SK-N-SH (cell line): ENCODE data around the gene HMGN2. TPM values are rescaled to one million over a fixed set of nuclear protein-coding genes. Genes with fewer than 3 reads are reported as not detected.
A peak's percentile ranks its signal among the peaks of the same experiment; 100 is the strongest.
"Not testable (repeated sequence)": the region's sequence is repeated elsewhere in the genome, so short reads cannot be mapped to it uniquely, and the experiment has no call there.

Experiments
- CTCF ChIA-PET: fragments of 300-600, 350-600 bp; formaldehyde crosslinking; extraction: SDS; loops from one replicate; lab custom pipeline; 2021; lab: Yijun Ruan, JAX
- POLR2A ChIA-PET: fragments of 350-600 bp; sonication (Branson Sonifier 250); formaldehyde crosslinking; extraction: SDS; loops from one replicate; lab custom pipeline; 2020; ENCODE audit warnings: antibody characterized with exemption, inconsistent platforms; lab: Yijun Ruan, JAX
- DNase-seq: peaks from one replicate; pipeline ENCODE4 v3.0.0; 2012
- H2AFZ ChIP-seq: fragments of 200-600 bp; sonication (generic); 2 replicates; pipeline ENCODE4 v1.8.1; 2016; ENCODE audit warnings: antibody characterized with exemption, mild to moderate bottlenecking, low read depth
- H3F3A ChIP-seq: fragments of 200-600 bp; sonication (generic); replicated peaks from 2 replicates; pipeline ENCODE3; 2016; ENCODE audit warnings: antibody characterized with exemption, mild to moderate bottlenecking; ENCODE audit not compliant: insufficient read depth
- H3K27ac ChIP-seq, 2 experiments: fragments of 200-500 bp in 1 of 2; fragments of 200-600 bp in 1 of 2; sonication (Bioruptor generic) in 1 of 2; sonication (generic), shearing (Covaris generic) in 1 of 2; 2 replicates each; pipeline versions ENCODE4 v1.5.1 to v1.6.1; 2014 to 2016; ENCODE audit warnings: low read depth in 2 of 2, inconsistent platforms in 1 of 2, low read length in 1 of 2, mild to moderate bottlenecking in 1 of 2, mixed read lengths in 1 of 2
- H3K27me3 ChIP-seq: fragments of 200-600 bp; sonication (generic), shearing (Covaris generic); 2 replicates; pipeline ENCODE4 v1.6.1; 2016; ENCODE audit warnings: mixed run types; ENCODE audit not compliant: insufficient read depth
- H3K36me3 ChIP-seq, 2 experiments: fragments of 200-500 bp in 1 of 2; fragments of 200-600 bp in 1 of 2; sonication (Bioruptor generic) in 1 of 2; sonication (generic) in 1 of 2; replicated peaks in 1 of 2; 2 replicates each; pipeline versions ENCODE3 to v1.5.1; 2014 to 2016; ENCODE audit warnings: low read length in 1 of 2, mild to moderate bottlenecking in 1 of 2; ENCODE audit not compliant: insufficient read depth in 2 of 2, control insufficient read depth in 1 of 2
- H3K4me1 ChIP-seq, 2 experiments: fragments of 200-500 bp in 1 of 2; fragments of 200-600 bp in 1 of 2; sonication (Bioruptor generic) in 1 of 2; sonication (generic), shearing (Covaris generic) in 1 of 2; 2 replicates each; pipeline versions ENCODE4 v1.5.1 to v1.6.1; 2014 to 2016; ENCODE audit warnings: low read depth in 1 of 2, low read length in 1 of 2, mixed run types in 1 of 2; ENCODE audit not compliant: insufficient read depth in 2 of 2, control insufficient read depth in 1 of 2
- H3K4me2 ChIP-seq: fragments of 200-600 bp; sonication (generic), shearing (Covaris generic); 2 replicates; pipeline ENCODE4 v1.6.1; 2017; ENCODE audit warnings: mixed run types
- H3K4me3 ChIP-seq, 2 experiments: fragments of 200-500 bp in 1 of 2; fragments of 200-600 bp in 1 of 2; sonication (Bioruptor generic) in 1 of 2; sonication (generic), shearing (Covaris generic) in 1 of 2; 2 replicates each; pipeline versions ENCODE4 v1.5.1 to v1.8.1; 2014 to 2016; ENCODE audit warnings: low read depth in 2 of 2, inconsistent platforms in 1 of 2, low read length in 1 of 2, mild to moderate bottlenecking in 1 of 2, mixed read lengths in 1 of 2, moderate library complexity in 1 of 2
- H3K79me2 ChIP-seq: fragments of 200-600 bp; sonication (generic); 2 replicates; pipeline ENCODE4 v1.8.1; 2017; ENCODE audit warnings: mild to moderate bottlenecking; ENCODE audit not compliant: insufficient read depth
- H3K9ac ChIP-seq: fragments of 200-600 bp; sonication (generic); 2 replicates; pipeline ENCODE4 v1.6.1; 2017; ENCODE audit warnings: mixed run types
- H3K9me2 ChIP-seq: fragments of 200-600 bp; sonication (generic); 2 replicates; pipeline ENCODE4 v1.6.1; 2017; ENCODE audit warnings: mixed run types
- H3K9me3 ChIP-seq: fragments of 200-600 bp; sonication (generic); 2 replicates; pipeline ENCODE4 v1.6.1; 2017; ENCODE audit warnings: mixed run types, mild to moderate bottlenecking, moderate library complexity
- H4K20me1 ChIP-seq: fragments of 200-600 bp; sonication (generic); 2 replicates; pipeline ENCODE4 v1.6.1; 2017; ENCODE audit warnings: mild to moderate bottlenecking, mixed run types; ENCODE audit not compliant: insufficient read depth
- CTCF ChIP-seq: fragments of 200-600 bp; sonication (generic); IDR thresholded peaks from 2 replicates; pipeline ENCODE4 v1.6.1; 2017; ENCODE audit warnings: antibody characterized with exemption, mild to moderate bottlenecking, moderate library complexity
- ELF1 ChIP-seq: IDR thresholded peaks from 2 replicates; pipeline ENCODE4 v1.4.0; 2012
- EZH2phosphoT487 ChIP-seq: fragments of 200-600 bp; sonication (generic); IDR thresholded peaks from 2 replicates; pipeline ENCODE4 v1.6.1; 2017; ENCODE audit warnings: low read depth, mixed run types, mild to moderate bottlenecking, antibody characterized with exemption, moderate library complexity, borderline replicate concordance
- FOSL2 ChIP-seq: IDR thresholded peaks from 2 replicates; pipeline ENCODE4 v1.4.0; 2012; ENCODE audit warnings: low read depth, mild to moderate bottlenecking, moderate library complexity, borderline replicate concordance
- FOXJ3 ChIP-seq: sonication (generic); formaldehyde crosslinking; IDR thresholded peaks from 2 replicates; pipeline ENCODE4 v1.5.1; 2020; ENCODE audit warnings: mild to moderate bottlenecking, missing genetic modification reagents
- FOXM1 ChIP-seq: IDR thresholded peaks from 2 replicates; pipeline ENCODE4 v1.4.0; 2012; ENCODE audit warnings: low read depth, mild to moderate bottlenecking
- GABPA ChIP-seq: IDR thresholded peaks from 2 replicates; pipeline ENCODE4 v1.4.0; 2012; ENCODE audit warnings: low read depth, mild to moderate bottlenecking
- GATA2 ChIP-seq: sonication (generic); formaldehyde crosslinking; IDR thresholded peaks from 2 replicates; pipeline ENCODE4 v1.5.0; 2020; ENCODE audit warnings: mild to moderate bottlenecking, missing genetic modification reagents
- JUND ChIP-seq: IDR thresholded peaks from 2 replicates; pipeline ENCODE4 v1.4.0; 2012
- MEF2A ChIP-seq: IDR thresholded peaks from 2 replicates; pipeline ENCODE4 v1.4.0; 2012; ENCODE audit warnings: low read depth, borderline replicate concordance
- NFIC ChIP-seq: IDR thresholded peaks from 2 replicates; pipeline ENCODE4 v1.4.0; 2012; ENCODE audit warnings: borderline replicate concordance
- NRF1 ChIP-seq: IDR thresholded peaks from 2 replicates; pipeline ENCODE4 v1.6.1; 2012; ENCODE audit warnings: low read depth, mild to moderate bottlenecking, low read length
- POLR2AphosphoS5 ChIP-seq: IDR thresholded peaks from 2 replicates; pipeline ENCODE4 v1.6.1; 2012; ENCODE audit warnings: low read depth, low read length
- RAD21 ChIP-seq: IDR thresholded peaks from 2 replicates; pipeline ENCODE4 v1.6.1; 2012; ENCODE audit warnings: mild to moderate bottlenecking, low read length
- RFX5 ChIP-seq: IDR thresholded peaks from 2 replicates; pipeline ENCODE4 v1.6.1; 2012; ENCODE audit warnings: mild to moderate bottlenecking, improper control_type of control experiment, low read length
- RXRA ChIP-seq: IDR thresholded peaks from 2 replicates; pipeline ENCODE4 v1.4.0; 2012; ENCODE audit warnings: low read depth, mild to moderate bottlenecking, borderline replicate concordance
- SMC3 ChIP-seq: IDR thresholded peaks from 2 replicates; pipeline ENCODE4 v1.6.1; 2012; ENCODE audit warnings: low read depth, low read length, improper control_type of control experiment
- TAF1 ChIP-seq: IDR thresholded peaks from 2 replicates; pipeline ENCODE4 v1.6.1; 2012; ENCODE audit warnings: low read depth, mild to moderate bottlenecking, low read length, moderate library complexity, borderline replicate concordance
- TEAD4 ChIP-seq: IDR thresholded peaks from 2 replicates; pipeline ENCODE4 v1.4.0; 2012; ENCODE audit warnings: mild to moderate bottlenecking, borderline replicate concordance; ENCODE audit not compliant: insufficient read depth
- YY1 ChIP-seq: IDR thresholded peaks from 2 replicates; pipeline ENCODE4 v1.4.0; 2012; ENCODE audit warnings: low read depth, mild to moderate bottlenecking
- WGBS: methylation state at CpG from one replicate; pipeline ENCODE4 v1.1.6; 2017; ENCODE audit warnings: low lambda C conversion rate; 5-methylcytosine and 5-hydroxymethylcytosine counted together
- polyA plus RNA-seq, 3 experiments: library from polyadenylated mRNA; depleted of rRNA; stranded (reverse); fragments of >200 nt; gene quantifications; 2 replicates each; pipeline ENCODE4 v1.2.3, GENCODE V29; 2012
- TF ChIP-seq, protein P1 (sequence below): IDR thresholded peaks from 2 replicates; pipeline ENCODE4 v1.4.0; 2012; ENCODE audit warnings: low read depth
- TF ChIP-seq, protein P2 (sequence below): fragments of 150-350 bp; IDR thresholded peaks from 2 replicates; pipeline ENCODE4 v1.6.1; 2016; ENCODE audit warnings: mild to moderate bottlenecking, low read depth, low read length
- TF ChIP-seq, protein P3 (sequence below): IDR thresholded peaks from 2 replicates; pipeline ENCODE4; 2012
- TF ChIP-seq, protein P4 (sequence below): IDR thresholded peaks from 2 replicates; pipeline ENCODE4 v1.4.0; 2012; ENCODE audit warnings: low read depth, borderline replicate concordance

HMGN2 gene
- polyA plus RNA-seq, 1 of the 3 experiments (the other 2 are of a cell fraction), result 644 TPM

GRCh38 chr1:26500488-26501175 lies 28.4 kb downstream of the HMGN2 start (continued):
- TF ChIP-seq, protein P1, sequence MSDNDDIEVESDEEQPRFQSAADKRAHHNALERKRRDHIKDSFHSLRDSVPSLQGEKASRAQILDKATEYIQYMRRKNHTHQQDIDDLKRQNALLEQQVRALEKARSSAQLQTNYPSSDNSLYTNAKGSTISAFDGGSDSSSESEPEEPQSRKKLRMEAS, result peak; percentile 95
- no peak for TF ChIP-seq EZH2phosphoT487
- 0 out of 2 replicates have a peak, but pooled peaks have one; percentile 33 for TF ChIP-seq FOXJ3
- TF ChIP-seq GATA2 (CRISPR knock-in tag), result no peak
- TF ChIP-seq GABPA, result no peak; the same call in 1 of the 2 replicates
- no peak for TF ChIP-seq RFX5
- 0 out of 2 replicates have a peak, but pooled peaks have one; percentile 37 for TF ChIP-seq TEAD4
- TF ChIP-seq, protein P2, sequence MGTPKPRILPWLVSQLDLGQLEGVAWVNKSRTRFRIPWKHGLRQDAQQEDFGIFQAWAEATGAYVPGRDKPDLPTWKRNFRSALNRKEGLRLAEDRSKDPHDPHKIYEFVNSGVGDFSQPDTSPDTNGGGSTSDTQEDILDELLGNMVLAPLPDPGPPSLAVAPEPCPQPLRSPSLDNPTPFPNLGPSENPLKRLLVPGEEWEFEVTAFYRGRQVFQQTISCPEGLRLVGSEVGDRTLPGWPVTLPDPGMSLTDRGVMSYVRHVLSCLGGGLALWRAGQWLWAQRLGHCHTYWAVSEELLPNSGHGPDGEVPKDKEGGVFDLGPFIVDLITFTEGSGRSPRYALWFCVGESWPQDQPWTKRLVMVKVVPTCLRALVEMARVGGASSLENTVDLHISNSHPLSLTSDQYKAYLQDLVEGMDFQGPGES, result no peak
- peak; percentile 41; the same call in 1 of the 2 replicates for TF ChIP-seq NFIC
- no peak for TF ChIP-seq FOXM1
- no peak for TF ChIP-seq MEF2A
- peak; percentile 74; the same call in 1 of the 2 replicates for TF ChIP-seq TAF1
- peak; percentile 88 for TF ChIP-seq ELF1
- no peak for TF ChIP-seq FOSL2
- TF ChIP-seq, protein P3, sequence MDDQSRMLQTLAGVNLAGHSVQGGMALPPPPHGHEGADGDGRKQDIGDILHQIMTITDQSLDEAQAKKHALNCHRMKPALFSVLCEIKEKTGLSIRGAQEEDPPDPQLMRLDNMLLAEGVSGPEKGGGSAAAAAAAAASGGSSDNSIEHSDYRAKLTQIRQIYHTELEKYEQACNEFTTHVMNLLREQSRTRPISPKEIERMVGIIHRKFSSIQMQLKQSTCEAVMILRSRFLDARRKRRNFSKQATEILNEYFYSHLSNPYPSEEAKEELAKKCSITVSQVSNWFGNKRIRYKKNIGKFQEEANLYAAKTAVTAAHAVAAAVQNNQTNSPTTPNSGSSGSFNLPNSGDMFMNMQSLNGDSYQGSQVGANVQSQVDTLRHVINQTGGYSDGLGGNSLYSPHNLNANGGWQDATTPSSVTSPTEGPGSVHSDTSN, result no peak
- no peak for TF ChIP-seq RXRA
- TF ChIP-seq JUND, result no peak
- 0 out of 2 replicates have a peak, but pooled peaks have one; percentile 13 for TF ChIP-seq YY1
- no peak for TF ChIP-seq POLR2AphosphoS5
- TF ChIP-seq CTCF, result no peak; the same call in 1 of the 2 replicates
- TF ChIP-seq NRF1, result peak; percentile 39
- TF ChIP-seq SMC3, result no peak
- no peak for TF ChIP-seq RAD21
- TF ChIP-seq, protein P4, sequence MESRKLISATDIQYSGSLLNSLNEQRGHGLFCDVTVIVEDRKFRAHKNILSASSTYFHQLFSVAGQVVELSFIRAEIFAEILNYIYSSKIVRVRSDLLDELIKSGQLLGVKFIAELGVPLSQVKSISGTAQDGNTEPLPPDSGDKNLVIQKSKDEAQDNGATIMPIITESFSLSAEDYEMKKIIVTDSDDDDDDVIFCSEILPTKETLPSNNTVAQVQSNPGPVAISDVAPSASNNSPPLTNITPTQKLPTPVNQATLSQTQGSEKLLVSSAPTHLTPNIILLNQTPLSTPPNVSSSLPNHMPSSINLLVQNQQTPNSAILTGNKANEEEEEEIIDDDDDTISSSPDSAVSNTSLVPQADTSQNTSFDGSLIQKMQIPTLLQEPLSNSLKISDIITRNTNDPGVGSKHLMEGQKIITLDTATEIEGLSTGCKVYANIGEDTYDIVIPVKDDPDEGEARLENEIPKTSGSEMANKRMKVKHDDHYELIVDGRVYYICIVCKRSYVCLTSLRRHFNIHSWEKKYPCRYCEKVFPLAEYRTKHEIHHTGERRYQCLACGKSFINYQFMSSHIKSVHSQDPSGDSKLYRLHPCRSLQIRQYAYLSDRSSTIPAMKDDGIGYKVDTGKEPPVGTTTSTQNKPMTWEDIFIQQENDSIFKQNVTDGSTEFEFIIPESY, result 0 out of 2 replicates have a peak, but pooled peaks have one; percentile 16
- TF ChIP-seq, all 33 proteins: peak for 12

DNA sequence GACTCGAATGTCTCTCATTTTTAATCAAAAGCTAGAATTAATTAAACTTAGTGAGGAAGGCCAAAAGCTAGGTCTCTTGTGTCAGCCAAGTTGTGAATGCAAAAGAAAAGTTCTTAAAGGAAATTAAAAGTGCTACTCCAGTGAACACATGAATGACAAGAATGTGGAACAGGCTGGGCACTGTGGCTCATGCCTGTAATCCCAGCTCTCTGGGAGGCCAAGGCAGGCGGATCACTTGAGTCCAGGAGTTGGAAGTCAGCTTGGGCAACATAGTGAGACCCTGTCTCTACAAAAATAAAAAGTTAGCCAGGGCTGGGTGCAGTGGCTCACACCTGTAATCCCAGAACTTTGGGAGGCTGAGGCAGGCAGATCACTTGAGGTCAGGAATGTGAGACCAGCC lies 38.5 kb downstream of the HMGN2 start:
- H3K4me1 ChIP-seq, H3K79me2 ChIP-seq, H3K36me3 ChIP-seq, H3K9me2 ChIP-seq, H3K4me2 ChIP-seq, H3K27ac ChIP-seq, H3K27me3 ChIP-seq, H2AFZ ChIP-seq, H3F3A ChIP-seq, CTCF ChIA-PET, H3K9ac ChIP-seq, DNase-seq, H3K4me3 ChIP-seq, H4K20me1 ChIP-seq, H3K9me3 ChIP-seq: not testable (repeated sequence)
- POLR2A ChIA-PET, result interaction anchor here (0.9 kb wide), 1 partner anchor 26 kb away, joined by 4 read pairs; no protein-coding TSS in a partner anchor
- 69% methylated on average over 2 of the region's 2 CpGs for WGBS
